K562 (cell line): ENCODE results near the gene SLC11A1. TPM values are rescaled to one million over a fixed set of nuclear protein-coding genes. Genes with fewer than 3 reads are reported as not detected.

Experiments used
- ADNP ChIP-seq: fragments of 200-800 bp; sonication (Bioruptor generic); IDR thresholded peaks from 2 replicates; pipeline ENCODE4 v1.6.1; 2016; ENCODE audit warnings: missing genetic modification characterization, missing compliant biosample characterization
- ARID2 ChIP-seq: fragments of 450-650 bp; IDR thresholded peaks from 2 replicates; pipeline ENCODE4 v1.6.1; 2017; ENCODE audit warnings: antibody characterized with exemption, mild to moderate bottlenecking
- C11orf30 ChIP-seq: fragments of 450-650 bp; IDR thresholded peaks from 2 replicates; pipeline ENCODE4 v1.6.1; 2016; ENCODE audit warnings: low read depth, mild to moderate bottlenecking
- CBX3 ChIP-seq, 2 experiments: IDR thresholded peaks; 1 replicate in 1 of 2; 2 replicates in 1 of 2; pipeline ENCODE4 v1.6.1; 2012; ENCODE audit warnings: inconsistent platforms in 2 of 2, low read length in 2 of 2, borderline replicate concordance in 1 of 2, control low read depth in 1 of 2
- CHD7 ChIP-seq: fragments of 200-600 bp; sonication (generic); IDR thresholded peaks from one replicate; pipeline ENCODE4 v1.6.1; 2012; ENCODE audit warnings: mild to moderate bottlenecking, low read depth, low read length, inconsistent platforms
- DMBX1 ChIP-seq: fragments of 250-450 bp; sonication (Bioruptor Pico); IDR thresholded peaks from 2 replicates; pipeline ENCODE4 v1.8.0; 2022; ENCODE audit warnings: inconsistent platforms, mild to moderate bottlenecking, moderate library complexity, borderline replicate concordance
- RUNX1 ChIP-seq: sonication (generic); IDR thresholded peaks from 2 replicates; pipeline ENCODE4 v1.6.1; 2016; ENCODE audit warnings: antibody characterized with exemption, low read depth
- ZC3H11A ChIP-seq: IDR thresholded peaks from 2 replicates; pipeline ENCODE4 v1.6.1; 2012; ENCODE audit warnings: low read depth, low read length, improper control_type of control experiment
- ZNF212 ChIP-seq: fragments of 450-650 bp; formaldehyde crosslinking; IDR thresholded peaks from 2 replicates; pipeline ENCODE4 v1.4.0; 2020; ENCODE audit warnings: mild to moderate bottlenecking
- polyA plus RNA-seq, 8 experiments: library from polyadenylated mRNA; depleted of rRNA in 4 of 8; stranded (reverse) in 5 of 8; unstranded in 3 of 8; fragments of >200 nt; fragmentation: Nextera tagmentation in 2 of 8; fragmentation: Illumina TruSeq in 1 of 8; extraction: Ambion mirVana in 2 of 8; extraction: Trizol in 1 of 8; gene quantifications; 2 replicates each; pipeline versions ENCODE4 v1.2.1 to v1.2.3, GENCODE V29; 2011 to 2014; ENCODE audit warnings: inconsistent platforms in 1 of 8, missing spikeins in 1 of 8
- total RNA-seq, 7 experiments: library from RNA; depleted of rRNA in 6 of 7; stranded (reverse); fragments of >200 nt in 6 of 7; fragmentation: Illumina TruSeq in 2 of 7; extraction: Trizol in 2 of 7; gene quantifications; 2 replicates each; pipeline versions ENCODE4 v1.2.1 to v1.2.3, GENCODE V29; 2011 to 2021; ENCODE audit warnings: low replicate concordance in 1 of 7
- TF ChIP-seq, protein P1 (sequence below), 2 experiments: IDR thresholded peaks; 2 replicates each; pipeline ENCODE4 v1.6.1; 2012; ENCODE audit warnings: improper control_type of control experiment in 2 of 2, low read depth in 2 of 2, low read length in 2 of 2, borderline replicate concordance in 1 of 2

The SLC11A1 gene
- total and polyA plus RNA-seq, 9 of the 15 experiments (the other 6 are each of a cell fraction or from before 2014, with no cell fraction given) = 0.35 to 1.6 (median 0.65) TPM

GRCh38 chr2:218422403-218423086, 40.5 kb downstream of the SLC11A1 start (continued):
- TF ChIP-seq RUNX1 (0 out of 2 replicates have a peak, but pooled peaks have one; percentile 31), C11orf30 (peak; percentile 69), ADNP (tag) (peak; percentile 66; the same call in 1 of the 2 replicates), ARID2 (no peak), ZC3H11A (no peak), ZNF212 (CRISPR knock-in tag) (no peak), DMBX1 (CRISPR knock-in tag) (0 out of 2 replicates have a peak, but pooled peaks have one; percentile 39), CBX3 (IDR thresholded peaks at IDR 0.05; ENCODE audit: borderline replicate concordance in 1 of 2, low read length in 2 of 2) (0 out of 3 replicates have a peak, but pooled peaks of 1 of the 2 experiments have one; percentile 33), CHD7 (no peak)
- TF ChIP-seq, protein P1, sequence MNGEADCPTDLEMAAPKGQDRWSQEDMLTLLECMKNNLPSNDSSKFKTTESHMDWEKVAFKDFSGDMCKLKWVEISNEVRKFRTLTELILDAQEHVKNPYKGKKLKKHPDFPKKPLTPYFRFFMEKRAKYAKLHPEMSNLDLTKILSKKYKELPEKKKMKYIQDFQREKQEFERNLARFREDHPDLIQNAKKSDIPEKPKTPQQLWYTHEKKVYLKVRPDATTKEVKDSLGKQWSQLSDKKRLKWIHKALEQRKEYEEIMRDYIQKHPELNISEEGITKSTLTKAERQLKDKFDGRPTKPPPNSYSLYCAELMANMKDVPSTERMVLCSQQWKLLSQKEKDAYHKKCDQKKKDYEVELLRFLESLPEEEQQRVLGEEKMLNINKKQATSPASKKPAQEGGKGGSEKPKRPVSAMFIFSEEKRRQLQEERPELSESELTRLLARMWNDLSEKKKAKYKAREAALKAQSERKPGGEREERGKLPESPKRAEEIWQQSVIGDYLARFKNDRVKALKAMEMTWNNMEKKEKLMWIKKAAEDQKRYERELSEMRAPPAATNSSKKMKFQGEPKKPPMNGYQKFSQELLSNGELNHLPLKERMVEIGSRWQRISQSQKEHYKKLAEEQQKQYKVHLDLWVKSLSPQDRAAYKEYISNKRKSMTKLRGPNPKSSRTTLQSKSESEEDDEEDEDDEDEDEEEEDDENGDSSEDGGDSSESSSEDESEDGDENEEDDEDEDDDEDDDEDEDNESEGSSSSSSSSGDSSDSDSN (IDR thresholded peaks at IDR 0.05; ENCODE audit: borderline replicate concordance in 1 of 2, low read depth in 2 of 2, low read length in 2 of 2) = peak; percentile 50 to 89; a peak in 3 of 4 replicates
